Esophagus muscularis mucosa (tissue), 4 donors: ENCODE data around the gene PDGFC. TPM values are rescaled to one million over a fixed set of nuclear protein-coding genes. Genes with fewer than 3 reads are reported as not detected.

Experiments
- DNase-seq: peaks from one replicate; pipeline ENCODE4 v3.0.0-alpha.2; 2017; ENCODE audit errors: extremely low spot score
- H3K27ac ChIP-seq, 4 donors: fragments of 200-600 bp; sonication (generic); replicated peaks in 1 of 4; 1 replicate in 3 of 4; 2 replicates in 1 of 4; pipeline ENCODE4 v1.5.1; 2016 to 2019; ENCODE audit warnings: mild to moderate bottlenecking in 1 of 4
- H3K27me3 ChIP-seq, 4 donors: fragments of 200-600 bp; sonication (generic); one replicate each; pipeline versions ENCODE4 v1.5.1 to v1.6.0; 2016 to 2019
- H3K36me3 ChIP-seq, 4 donors: fragments of 200-600 bp; sonication (generic); one replicate each; pipeline ENCODE4 v1.5.1; 2016 to 2019
- H3K4me1 ChIP-seq, 4 donors: fragments of 200-600 bp; sonication (generic); one replicate each; pipeline ENCODE4 v1.5.1; 2016 to 2019
- H3K4me3 ChIP-seq, 4 donors: fragments of 200-600 bp; sonication (generic); 1 replicate in 2 of 4; 2 replicates in 2 of 4; pipeline ENCODE4 v1.5.1; 2016 to 2019; ENCODE audit warnings: mild to moderate bottlenecking in 4 of 4, moderate library complexity in 1 of 4
- H3K9me3 ChIP-seq, 4 donors: fragments of 200-600 bp; sonication (generic); 1 replicate in 3 of 4; 2 replicates in 1 of 4; pipeline ENCODE4 v1.5.1; 2016 to 2019
- CTCF ChIP-seq, 3 experiments: fragments of 200-600 bp in 2 of 3; fragments of 450-650 bp in 1 of 3; sonication (generic) in 2 of 3; IDR thresholded peaks; one replicate each; pipeline ENCODE4 v1.5.1; 2017 to 2019; ENCODE audit warnings: antibody characterized with exemption in 3 of 3, mild to moderate bottlenecking in 2 of 3, moderate library complexity in 1 of 3
- EP300 ChIP-seq: sonication (generic); formaldehyde crosslinking; IDR thresholded peaks from one replicate; pipeline ENCODE4 v1.6.1; 2017; ENCODE audit warnings: antibody characterized with exemption
- POLR2A ChIP-seq: fragments of 450-650 bp; IDR thresholded peaks from one replicate; pipeline ENCODE4 v1.6.1; 2017; ENCODE audit warnings: antibody characterized with exemption, moderate library complexity, mild to moderate bottlenecking, low read depth
- POLR2AphosphoS5 ChIP-seq, 2 donors: sonication (generic); formaldehyde crosslinking; IDR thresholded peaks; one replicate each; pipeline ENCODE4 v1.6.1; 2017; ENCODE audit warnings: antibody characterized with exemption in 2 of 2
- WGBS: methylation state at CpG from one replicate; pipeline ENCODE4 v1.1.5; 2018; 5-methylcytosine and 5-hydroxymethylcytosine counted together
- intact Hi-C: fragments of 100-400 bp; cut with DNase I; formaldehyde crosslinking; loops from one replicate; pipeline ENCODE4 v1.15.1; 2023
- total RNA-seq, 4 donors: library from RNA; depleted of rRNA; stranded (reverse); fragments of >200 nt; gene quantifications; one replicate each; pipeline versions ENCODE4 v1.1.0 to v1.2.1, GENCODE V29; 2016

PDGFC gene
- total RNA-seq, 4 donors from 2014 or later = 25.3 to 38.3 (median 30.0) TPM

- intact Hi-C loops = no loop called here
- 93% methylated on average over 4 of the region's 4 CpGs for WGBS
- Histone ChIP-seq H3K27ac (no peak overlapping the region), H3K36me3 (no peaks in the 10 kb centered on the region), H3K27me3 (no peaks in the 10 kb centered on the region), H3K9me3 (no peaks in the 10 kb centered on the region), H3K4me1 (no peaks in the 10 kb centered on the region), H3K4me3 (no peak overlapping the region)
- DNase-seq = no peak
- TF ChIP-seq POLR2AphosphoS5 (IDR thresholded peaks at IDR 0.05) = no peak
- no peak for TF ChIP-seq POLR2A
- TF ChIP-seq CTCF (IDR thresholded peaks at IDR 0.05) = no peak
- TF ChIP-seq EP300 = no peak
Observed at GRCh38 chr4:157013656-157014055, 42.1 kb upstream of the PDGFC start.

DNA sequence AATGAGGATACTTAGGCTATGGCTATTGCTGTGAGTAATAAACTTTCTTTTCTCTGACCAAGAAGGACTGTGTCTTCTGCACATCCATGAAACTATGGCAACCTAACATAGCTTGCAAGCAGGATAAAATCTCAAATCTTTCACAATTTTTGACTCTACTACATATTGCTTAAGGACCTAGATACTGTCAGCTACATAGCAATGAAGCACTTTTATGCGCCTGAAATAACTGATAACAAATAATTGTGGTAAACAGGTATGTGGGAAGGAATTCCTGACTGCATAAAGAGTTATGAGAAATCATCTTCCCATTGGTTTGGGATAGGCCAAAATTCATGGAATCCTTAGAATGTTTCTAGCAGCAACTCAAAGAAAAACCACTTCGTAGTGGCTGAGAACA, 41.2 kb upstream of the PDGFC start:
- no peak overlapping the region for H3K4me3 ChIP-seq
- H3K27me3 ChIP-seq = no peaks in the 10 kb centered on the region
- no peak for DNase-seq
- no peak overlapping the region for H3K27ac ChIP-seq
- no peaks in the 10 kb centered on the region for H3K4me1 ChIP-seq
- WGBS = 91% methylated on average over 2 of the region's 2 CpGs
- no peaks in the 10 kb centered on the region for H3K9me3 ChIP-seq
- intact Hi-C loops = no loop called here
- no peaks in the 10 kb centered on the region for H3K36me3 ChIP-seq
- TF ChIP-seq POLR2AphosphoS5 (IDR thresholded peaks at IDR 0.05) (no peak), CTCF (IDR thresholded peaks at IDR 0.05) (no peak), POLR2A (no peak), EP300 (no peak)

DNA sequence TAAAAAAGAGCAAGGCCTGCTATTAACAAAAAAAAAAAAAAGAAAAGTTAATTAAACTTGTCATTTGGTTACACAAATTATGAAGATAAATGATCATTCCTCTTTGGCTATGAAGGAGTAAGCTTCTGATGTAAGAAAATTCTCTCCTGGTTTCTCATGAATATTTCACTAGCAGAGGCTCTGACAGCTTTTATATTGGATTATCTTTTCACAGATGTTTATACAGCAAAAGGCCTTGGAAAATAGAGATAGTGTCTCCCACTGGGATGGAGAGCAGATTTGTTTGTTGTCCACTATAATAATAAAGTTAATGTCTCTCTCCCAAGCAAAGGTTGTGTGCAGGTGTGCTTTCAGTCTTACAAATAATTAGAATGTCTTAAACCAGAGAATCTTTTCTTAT, 40.7 kb upstream of the PDGFC start:
- Histone ChIP-seq H3K36me3 (no peaks in the 10 kb centered on the region), H3K4me3 (no peak overlapping the region), H3K27me3 (no peaks in the 10 kb centered on the region), H3K4me1 (no peaks in the 10 kb centered on the region), H3K9me3 (no peaks in the 10 kb centered on the region), H3K27ac (no peak overlapping the region)
- no peak for DNase-seq
- intact Hi-C loops = no loop called here
- TF ChIP-seq CTCF (IDR thresholded peaks at IDR 0.05) (no peak), POLR2A (no peak), POLR2AphosphoS5 (IDR thresholded peaks at IDR 0.05) (no peak), EP300 (no peak)

GRCh38 chr4:157010630-157011029, 39.0 kb upstream of the PDGFC start:
- WGBS = 95% methylated on average over 2 of the region's 2 CpGs
- H3K4me3 ChIP-seq = no peak overlapping the region
- intact Hi-C loops = no loop called here

More at GRCh38 chr4:157010630-157011029, 39.0 kb upstream of the PDGFC start:
- no peaks in the 10 kb centered on the region for H3K27me3 ChIP-seq
- TF ChIP-seq EP300 (no peak), POLR2AphosphoS5 (IDR thresholded peaks at IDR 0.05) (no peak), POLR2A (no peak), CTCF (IDR thresholded peaks at IDR 0.05) (no peak)
- H3K27ac ChIP-seq = no peak overlapping the region
- no peak for DNase-seq
- no peaks in the 10 kb centered on the region for H3K9me3 ChIP-seq
- no peaks in the 10 kb centered on the region for H3K36me3 ChIP-seq
- H3K4me1 ChIP-seq = peaks cover 0 to under 1% (median 0%) of the 10 kb centered on the region in 4 donors
